Measurements from ENCODE around the gene MLLT3. TPM values are rescaled to one million over a fixed set of nuclear protein-coding genes. Genes with fewer than 3 reads are reported as not detected.

MLLT3 gene
- total and polyA plus RNA-seq, 7 experiments from 2014 or later = 40.9 to 85.3 (median 64.8) TPM

GRCh38 chr9:20353931-20354652 is 268.2 kb downstream of the MLLT3 start:
- H3K27ac Mint-ChIP-seq = peak overlapping the region; percentile 16 to 77 (median 55)
- H3K27me3 Mint-ChIP-seq = no peaks in the 10 kb centered on the region
- no peaks in the 10 kb centered on the region for H3K9me3 ChIP-seq (ENCODE audit: control insufficient read depth in 2 of 3, low read length in 3 of 3)
- H3K27ac ChIP-seq (ENCODE audit: low read depth, low read length) = no peak overlapping the region
- H3K36me3 ChIP-seq (ENCODE audit: control insufficient read depth in 2 of 3, insufficient read depth in 3 of 3, low read length in 3 of 3) = peaks cover 0 to 40% (median 14%) of the 10 kb centered on the region in 3 experiments
- DNase-seq = no peak
- ChIA-PET POLR2A (interaction anchor here (1.0 kb wide), 2 partner anchors 53 to 642 kb away, joined by 3 read pairs; no protein-coding TSS in a partner anchor), CTCF (interaction anchor here (0.6 to 5.4 kb wide), 9 partner anchors 33 to 588 kb away, joined by 3 to 27 read pairs (median 4); partner anchors contain the start of gene MLLT3)
- intact Hi-C loops (cut with micrococcal nuclease) = loop anchor here in 1 of 2 donors (10.0 kb wide), 1 partner anchor 309 kb away; no protein-coding TSS in a partner anchor
- peak overlapping the region in 1 of 10 donors; percentile 35 for H3K4me3 Mint-ChIP-seq
- peaks cover 0 to 21% of the 10 kb centered on the region in 2 donors for H3K4me1 ChIP-seq (ENCODE audit: control insufficient read depth in 2 of 2, insufficient read depth in 2 of 2, low read length in 2 of 2)
- no peaks in the 10 kb centered on the region for H3K27me3 ChIP-seq (ENCODE audit: control insufficient read depth in 2 of 2, insufficient read depth in 2 of 2, low read length in 2 of 2)
- H3K4me1 Mint-ChIP-seq = peaks cover 18 to 67% (median 36%) of the 10 kb centered on the region in 7 donors
- no peaks in the 10 kb centered on the region for H3K9me3 Mint-ChIP-seq
- H3K4me3 ChIP-seq (ENCODE audit: low read length) = no peak overlapping the region
- no peak for ATAC-seq
- peaks cover 6 to 55% (median 45%) of the 10 kb centered on the region in 5 donors for H3K36me3 Mint-ChIP-seq

- Histone ChIP-seq H3K4me3 (ENCODE audit: low read length) (no peak overlapping the region), H3K36me3 (ENCODE audit: control insufficient read depth in 2 of 3, insufficient read depth in 3 of 3, low read length in 3 of 3) (peaks cover 0 to 44% (median 14%) of the 10 kb centered on the region in 3 experiments), H3K27me3 (ENCODE audit: control insufficient read depth in 2 of 2, insufficient read depth in 2 of 2, low read length in 2 of 2) (no peaks in the 10 kb centered on the region), H3K27ac (ENCODE audit: low read depth, low read length) (no peak overlapping the region), H3K4me1 (ENCODE audit: control insufficient read depth in 2 of 2, insufficient read depth in 2 of 2, low read length in 2 of 2) (peaks cover 0 to 21% of the 10 kb centered on the region in 2 donors), H3K9me3 (ENCODE audit: control insufficient read depth in 2 of 3, low read length in 3 of 3) (no peaks in the 10 kb centered on the region)
- intact Hi-C loops (cut with micrococcal nuclease) = loop anchor here in 1 of 2 donors (10.0 kb wide), 1 partner anchor 309 kb away; no protein-coding TSS in a partner anchor
- ChIA-PET CTCF (interaction anchor here (0.9 to 5.4 kb wide), 3 partner anchors 32 to 588 kb away, joined by 3 to 27 read pairs (median 11); no protein-coding TSS in a partner anchor), POLR2A (interaction anchor here (0.6 to 1.0 kb wide), 5 partner anchors 13 to 643 kb away, joined by 3 to 5 read pairs (median 3); no protein-coding TSS in a partner anchor)
- H3K36me3 Mint-ChIP-seq = peaks cover 5 to 57% (median 44%) of the 10 kb centered on the region in 5 donors
- no peak overlapping the region for H3K4me3 Mint-ChIP-seq
- peak overlapping the region in 6 of 9 donors; percentile 18 to 77 (median 37) for H3K27ac Mint-ChIP-seq
- ATAC-seq (no peak), DNase-seq (no peak)
- no peaks in the 10 kb centered on the region for H3K27me3 Mint-ChIP-seq
- H3K9me3 Mint-ChIP-seq = no peaks in the 10 kb centered on the region
- peaks cover 16 to 63% (median 30%) of the 10 kb centered on the region in 7 donors for H3K4me1 Mint-ChIP-seq
Measured at GRCh38 chr9:20353524-20353923, 268.8 kb downstream of the MLLT3 start.

GRCh38 chr9:20352591-20352990 is 269.7 kb downstream of the MLLT3 start:
- peaks cover 8 to 54% (median 23%) of the 10 kb centered on the region in 7 donors for H3K4me1 Mint-ChIP-seq
- H3K4me3 Mint-ChIP-seq = no peak overlapping the region
- H3K27me3 ChIP-seq (ENCODE audit: control insufficient read depth in 2 of 2, insufficient read depth in 2 of 2, low read length in 2 of 2) = no peaks in the 10 kb centered on the region
- no peak for DNase-seq
- H3K36me3 Mint-ChIP-seq = peaks cover 10 to 56% (median 47%) of the 10 kb centered on the region in 5 donors
- POLR2A ChIA-PET = interaction anchor here (0.7 to 1.0 kb wide), 4 partner anchors 12 to 153 kb away, joined by 3 to 5 read pairs (median 3); no protein-coding TSS in a partner anchor
- intact Hi-C loops (cut with micrococcal nuclease) = loop anchor here in 1 of 2 donors (10.0 kb wide), 1 partner anchor 308 kb away; no protein-coding TSS in a partner anchor
- peak overlapping the region in 5 of 9 donors; percentile 38 to 78 (median 57) for H3K27ac Mint-ChIP-seq
- H3K9me3 ChIP-seq (ENCODE audit: control insufficient read depth in 2 of 3, low read length in 3 of 3) = no peaks in the 10 kb centered on the region
- ATAC-seq = no peak
- no peaks in the 10 kb centered on the region for H3K27me3 Mint-ChIP-seq
- no peaks in the 10 kb centered on the region for H3K9me3 Mint-ChIP-seq
- H3K4me3 ChIP-seq (ENCODE audit: low read length) = no peak overlapping the region
- peaks cover 0 to 44% (median 14%) of the 10 kb centered on the region in 3 experiments for H3K36me3 ChIP-seq (ENCODE audit: control insufficient read depth in 2 of 3, insufficient read depth in 3 of 3, low read length in 3 of 3)
- CTCF ChIA-PET = interaction anchor here (0.6 to 0.7 kb wide), 2 partner anchors 16 to 116 kb away, joined by 3 read pairs; no protein-coding TSS in a partner anchor
- H3K4me1 ChIP-seq (ENCODE audit: control insufficient read depth in 2 of 2, insufficient read depth in 2 of 2, low read length in 2 of 2) = peaks cover 0 to 16% of the 10 kb centered on the region in 2 donors
- no peak overlapping the region for H3K27ac ChIP-seq (ENCODE audit: low read depth, low read length)

GRCh38 chr9:20351715-20352114 is 270.6 kb downstream of the MLLT3 start:
- intact Hi-C loops (cut with micrococcal nuclease) = loop anchor here in 1 of 2 donors (10.0 kb wide), 1 partner anchor 307 kb away; no protein-coding TSS in a partner anchor
- H3K27me3 ChIP-seq (ENCODE audit: control insufficient read depth in 2 of 2, insufficient read depth in 2 of 2, low read length in 2 of 2) = no peaks in the 10 kb centered on the region
- Mint-ChIP-seq H3K4me1 (peaks cover 4 to 45% (median 15%) of the 10 kb centered on the region in 7 donors), H3K27ac (peak overlapping the region in 4 of 9 donors; percentile 47 to 78 (median 67)), H3K36me3 (peaks cover 10 to 60% (median 47%) of the 10 kb centered on the region in 5 donors), H3K9me3 (no peaks in the 10 kb centered on the region), H3K27me3 (no peaks in the 10 kb centered on the region), H3K4me3 (no peak overlapping the region)
- H3K36me3 ChIP-seq (ENCODE audit: control insufficient read depth in 2 of 3, insufficient read depth in 3 of 3, low read length in 3 of 3) = peaks cover 0 to 44% (median 15%) of the 10 kb centered on the region in 3 experiments
- CTCF ChIA-PET = no interaction called here
- peaks cover 0 to 7% of the 10 kb centered on the region in 2 donors for H3K4me1 ChIP-seq (ENCODE audit: control insufficient read depth in 2 of 2, insufficient read depth in 2 of 2, low read length in 2 of 2)
- ATAC-seq (no peak), DNase-seq (no peak)
- no peaks in the 10 kb centered on the region for H3K9me3 ChIP-seq (ENCODE audit: control insufficient read depth in 2 of 3, low read length in 3 of 3)
- H3K27ac ChIP-seq (ENCODE audit: low read depth, low read length) = no peak overlapping the region
- no peak overlapping the region for H3K4me3 ChIP-seq (ENCODE audit: low read length)
- POLR2A ChIA-PET = interaction anchor here (0.7 to 0.9 kb wide), 2 partner anchors 14 to 61 kb away, joined by 3 read pairs; no protein-coding TSS in a partner anchor

- CTCF ChIA-PET = no interaction called here
- Mint-ChIP-seq H3K27ac (peak overlapping the region in 5 of 9 donors; percentile 37 to 84 (median 49)), H3K4me1 (peaks cover 0 to 36% (median 14%) of the 10 kb centered on the region in 7 donors), H3K4me3 (no peak overlapping the region), H3K36me3 (peaks cover 21 to 73% (median 56%) of the 10 kb centered on the region in 5 donors), H3K27me3 (no peaks in the 10 kb centered on the region), H3K9me3 (no peaks in the 10 kb centered on the region)
- no peak overlapping the region for H3K27ac ChIP-seq (ENCODE audit: low read depth, low read length)
- ATAC-seq (no peak), DNase-seq (no peak)
- H3K4me1 ChIP-seq (ENCODE audit: control insufficient read depth in 2 of 2, insufficient read depth in 2 of 2, low read length in 2 of 2) = no peaks in the 10 kb centered on the region
- no peaks in the 10 kb centered on the region for H3K27me3 ChIP-seq (ENCODE audit: control insufficient read depth in 2 of 2, insufficient read depth in 2 of 2, low read length in 2 of 2)
- no peaks in the 10 kb centered on the region for H3K9me3 ChIP-seq (ENCODE audit: control insufficient read depth in 2 of 3, low read length in 3 of 3)
- intact Hi-C loops (cut with micrococcal nuclease) = no loop called here
- no peak overlapping the region for H3K4me3 ChIP-seq (ENCODE audit: low read length)
- POLR2A ChIA-PET = no interaction called here
- peaks cover 0 to 53% (median 17%) of the 10 kb centered on the region in 3 experiments for H3K36me3 ChIP-seq (ENCODE audit: control insufficient read depth in 2 of 3, insufficient read depth in 3 of 3, low read length in 3 of 3)
Measured at GRCh38 chr9:20349568-20349967, 272.7 kb downstream of the MLLT3 start.

GRCh38 chr9:20343325-20343724 is 279.0 kb downstream of the MLLT3 start:
- no peaks in the 10 kb centered on the region for H3K27me3 Mint-ChIP-seq
- Histone ChIP-seq H3K4me1 (ENCODE audit: control insufficient read depth in 2 of 2, insufficient read depth in 2 of 2, low read length in 2 of 2) (no peaks in the 10 kb centered on the region), H3K4me3 (ENCODE audit: low read length) (no peak overlapping the region), H3K27me3 (ENCODE audit: control insufficient read depth in 2 of 2, insufficient read depth in 2 of 2, low read length in 2 of 2) (no peaks in the 10 kb centered on the region), H3K36me3 (ENCODE audit: control insufficient read depth in 2 of 3, insufficient read depth in 3 of 3, low read length in 3 of 3) (peaks cover 0 to 10% (median 3%) of the 10 kb centered on the region in 3 experiments), H3K9me3 (ENCODE audit: control insufficient read depth in 2 of 3, low read length in 3 of 3) (no peaks in the 10 kb centered on the region), H3K27ac (ENCODE audit: low read depth, low read length) (no peak overlapping the region)
- H3K27ac Mint-ChIP-seq = peak overlapping the region in 8 of 9 donors; percentile 7 to 83 (median 32)
- ATAC-seq (no peak), DNase-seq (no peak)
- intact Hi-C loops (cut with micrococcal nuclease) = loop anchor here in 1 of 2 donors (5.0 kb wide), 1 partner anchor 416 kb away; no protein-coding TSS in a partner anchor
- peaks cover 16 to 33% (median 28%) of the 10 kb centered on the region in 5 donors for H3K36me3 Mint-ChIP-seq
- peak overlapping the region in 1 of 10 donors; percentile 19 for H3K4me3 Mint-ChIP-seq
- CTCF ChIA-PET = interaction anchor here (0.6 kb wide), 1 partner anchor 217 kb away, joined by 4 read pairs; no protein-coding TSS in a partner anchor
- POLR2A ChIA-PET = no interaction called here
- peaks cover 0 to 4% (median 0%) of the 10 kb centered on the region in 11 donors for H3K9me3 Mint-ChIP-seq
- H3K4me1 Mint-ChIP-seq = peaks cover 4 to 53% (median 42%) of the 10 kb centered on the region in 7 donors
